ENCODE results near the gene HUNK. TPM values are rescaled to one million over a fixed set of nuclear protein-coding genes. Genes with fewer than 3 reads are reported as not detected.
A peak's percentile ranks its signal among the peaks of the same experiment; 100 is the strongest.

Gene HUNK
- total RNA-seq, 4 donors from 2014 or later: 0.42 to 3.2 (median 1.0) TPM

DNA sequence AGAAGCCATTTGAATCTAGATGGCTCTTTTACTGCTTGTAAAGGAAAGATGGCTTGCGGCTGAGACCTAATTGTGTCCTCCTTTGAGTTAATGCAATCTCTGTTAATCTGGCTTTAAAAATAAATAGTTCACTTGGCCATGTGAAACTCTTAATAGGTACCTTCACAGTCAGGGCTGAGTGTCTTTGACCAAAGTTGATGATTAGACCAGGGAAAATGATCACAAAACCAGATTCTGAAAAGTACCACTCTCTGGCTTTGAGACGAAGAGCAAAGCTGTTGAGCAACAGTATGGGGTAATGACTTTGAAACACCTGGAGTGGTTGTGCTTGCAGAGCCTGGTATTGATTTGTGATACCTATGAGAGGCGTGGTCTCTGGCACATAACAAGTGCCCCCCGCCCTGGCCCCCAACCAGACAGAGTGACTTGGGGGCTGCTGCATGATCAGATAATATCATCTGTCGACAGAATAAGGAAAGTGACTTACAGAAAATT is 4.7 kb downstream of the HUNK start:
- Histone ChIP-seq H3K27ac (replicated peaks in 1 of 4) (no peak overlapping the region), H3K9me3 (no peaks in the 10 kb centered on the region), H3K4me3 (no peak overlapping the region), H3K27me3 (peaks cover 8 to 48% (median 16%) of the 10 kb centered on the region in 4 donors), H3K36me3 (no peaks in the 10 kb centered on the region), H3K4me1 (peaks cover 13 to 52% (median 49%) of the 10 kb centered on the region in 4 donors)
- TF ChIP-seq POLR2A (IDR thresholded peaks at IDR 0.05; ENCODE audit: low read depth) (no peak), POLR2AphosphoS5 (IDR thresholded peaks at IDR 0.05) (no peak), EP300 (IDR thresholded peaks at IDR 0.05) (no peak)
- TF ChIP-seq, protein P1, sequence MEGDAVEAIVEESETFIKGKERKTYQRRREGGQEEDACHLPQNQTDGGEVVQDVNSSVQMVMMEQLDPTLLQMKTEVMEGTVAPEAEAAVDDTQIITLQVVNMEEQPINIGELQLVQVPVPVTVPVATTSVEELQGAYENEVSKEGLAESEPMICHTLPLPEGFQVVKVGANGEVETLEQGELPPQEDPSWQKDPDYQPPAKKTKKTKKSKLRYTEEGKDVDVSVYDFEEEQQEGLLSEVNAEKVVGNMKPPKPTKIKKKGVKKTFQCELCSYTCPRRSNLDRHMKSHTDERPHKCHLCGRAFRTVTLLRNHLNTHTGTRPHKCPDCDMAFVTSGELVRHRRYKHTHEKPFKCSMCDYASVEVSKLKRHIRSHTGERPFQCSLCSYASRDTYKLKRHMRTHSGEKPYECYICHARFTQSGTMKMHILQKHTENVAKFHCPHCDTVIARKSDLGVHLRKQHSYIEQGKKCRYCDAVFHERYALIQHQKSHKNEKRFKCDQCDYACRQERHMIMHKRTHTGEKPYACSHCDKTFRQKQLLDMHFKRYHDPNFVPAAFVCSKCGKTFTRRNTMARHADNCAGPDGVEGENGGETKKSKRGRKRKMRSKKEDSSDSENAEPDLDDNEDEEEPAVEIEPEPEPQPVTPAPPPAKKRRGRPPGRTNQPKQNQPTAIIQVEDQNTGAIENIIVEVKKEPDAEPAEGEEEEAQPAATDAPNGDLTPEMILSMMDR (IDR thresholded peaks at IDR 0.05): no peak
- 100% methylated on average over 5 of the region's 5 CpGs for WGBS
- intact Hi-C loops (cut with DNase I): no loop called here
- no peak for DNase-seq (ENCODE audit: extremely low spot score)

DNA sequence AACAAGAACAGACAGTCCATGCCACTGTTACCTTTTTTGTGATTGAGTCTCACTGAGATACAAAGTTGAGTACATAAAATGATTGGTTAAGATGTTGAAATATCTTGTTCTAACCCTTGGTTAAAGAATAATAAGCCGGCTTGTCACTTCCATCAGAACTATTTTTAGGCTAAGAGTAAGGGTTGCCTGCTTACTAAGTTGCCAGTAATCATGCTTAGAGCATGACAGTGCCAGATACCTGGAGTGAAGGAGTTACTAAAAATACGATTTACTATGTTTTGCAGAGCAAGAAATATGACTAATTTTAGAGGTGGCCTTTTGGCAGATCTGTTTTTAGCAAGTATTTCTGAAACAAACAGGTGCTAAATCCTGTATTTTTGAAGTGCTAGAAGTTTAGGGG is 6.0 kb downstream of the HUNK start:
- intact Hi-C loops (cut with DNase I): no loop called here
- no peaks in the 10 kb centered on the region for H3K36me3 ChIP-seq
- TF ChIP-seq POLR2AphosphoS5 (IDR thresholded peaks at IDR 0.05): peak in 1 of 2 donors; percentile 26
- no peak for TF ChIP-seq POLR2A (IDR thresholded peaks at IDR 0.05; ENCODE audit: low read depth)
- TF ChIP-seq, protein P1 (IDR thresholded peaks at IDR 0.05): no peak
- no peak for TF ChIP-seq EP300 (IDR thresholded peaks at IDR 0.05)
- peaks cover 9 to 40% (median 36%) of the 10 kb centered on the region in 4 donors for H3K4me1 ChIP-seq
- peaks cover 4 to 34% (median 9%) of the 10 kb centered on the region in 4 donors for H3K27me3 ChIP-seq
- no peak overlapping the region for H3K4me3 ChIP-seq
- peak overlapping the region in 1 of 4 donors; percentile 4 for H3K27ac ChIP-seq (replicated peaks in 1 of 4)
- no peaks in the 10 kb centered on the region for H3K9me3 ChIP-seq
- DNase-seq (ENCODE audit: extremely low spot score): no peak
- WGBS: 35% methylated on average over 2 of the region's 2 CpGs

DNA sequence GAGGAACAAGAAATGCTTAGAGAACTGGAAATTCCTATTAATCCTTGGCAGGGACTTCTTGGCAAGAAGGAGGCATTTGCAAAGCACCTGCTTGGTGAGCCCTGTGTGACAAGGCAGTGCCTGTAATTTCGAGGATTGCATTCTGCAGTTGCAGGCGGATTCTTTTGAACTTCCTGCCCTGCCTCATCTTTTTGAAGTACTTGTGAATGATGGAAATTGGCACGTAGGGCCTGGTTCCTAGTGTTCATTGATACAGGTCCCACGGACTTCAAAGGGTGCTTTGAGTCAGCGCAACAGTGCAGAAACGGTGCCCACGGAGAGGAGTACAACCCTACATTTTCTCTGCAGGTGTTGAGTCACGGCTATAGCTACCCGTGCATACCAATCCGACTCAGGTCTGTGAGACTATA is 6.4 kb downstream of the HUNK start:
- no peak for DNase-seq (ENCODE audit: extremely low spot score)
- Histone ChIP-seq H3K4me1 (peaks cover 6 to 36% (median 32%) of the 10 kb centered on the region in 4 donors), H3K36me3 (no peaks in the 10 kb centered on the region), H3K27ac (replicated peaks in 1 of 4) (peak overlapping the region in 1 of 4 donors; percentile 4), H3K4me3 (no peak overlapping the region), H3K9me3 (no peaks in the 10 kb centered on the region), H3K27me3 (peaks cover 0 to 30% (median 7%) of the 10 kb centered on the region in 4 donors)
- intact Hi-C loops (cut with DNase I): no loop called here
- 46% methylated on average over 7 of the region's 10 CpGs for WGBS
- TF ChIP-seq EP300 (IDR thresholded peaks at IDR 0.05) (no peak), POLR2AphosphoS5 (IDR thresholded peaks at IDR 0.05) (no peak), POLR2A (IDR thresholded peaks at IDR 0.05; ENCODE audit: low read depth) (no peak)
- TF ChIP-seq, protein P1 (IDR thresholded peaks at IDR 0.05): no peak

DNA sequence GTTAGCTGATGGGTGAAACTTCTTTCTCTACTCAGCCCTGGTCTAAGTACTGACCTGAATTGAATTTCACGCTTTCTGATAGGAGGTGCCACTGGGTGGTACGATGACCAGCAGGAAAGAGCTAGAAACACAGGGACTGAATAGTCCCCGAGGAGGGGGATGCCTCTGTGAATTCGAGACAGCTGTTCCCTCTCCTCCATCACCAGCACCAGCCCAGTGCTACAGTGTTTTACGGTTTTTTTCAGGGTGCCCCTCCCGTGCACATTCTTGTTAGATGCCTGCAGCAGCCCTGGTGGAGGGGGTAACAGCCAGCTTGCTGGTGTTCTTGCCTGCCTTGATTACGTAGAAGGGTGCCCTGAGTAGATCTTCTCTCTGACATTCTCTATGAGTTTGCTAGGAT is 7.1 kb downstream of the HUNK start:
- H3K27ac ChIP-seq (replicated peaks in 1 of 4): no peak overlapping the region
- H3K4me3 ChIP-seq: no peak overlapping the region
- TF ChIP-seq, protein P1 (IDR thresholded peaks at IDR 0.05): no peak
- no peak for TF ChIP-seq POLR2AphosphoS5 (IDR thresholded peaks at IDR 0.05)
- TF ChIP-seq POLR2A (IDR thresholded peaks at IDR 0.05; ENCODE audit: low read depth): no peak
- no peak for TF ChIP-seq EP300 (IDR thresholded peaks at IDR 0.05)
- H3K27me3 ChIP-seq: peaks cover 0 to 24% (median 2%) of the 10 kb centered on the region in 4 donors
- DNase-seq (ENCODE audit: extremely low spot score): no peak
- H3K9me3 ChIP-seq: no peaks in the 10 kb centered on the region
- intact Hi-C loops (cut with DNase I): no loop called here
- 83% methylated on average over 7 of the region's 7 CpGs for WGBS
- peaks cover 6 to 29% (median 25%) of the 10 kb centered on the region in 4 donors for H3K4me1 ChIP-seq
- no peaks in the 10 kb centered on the region for H3K36me3 ChIP-seq

DNA sequence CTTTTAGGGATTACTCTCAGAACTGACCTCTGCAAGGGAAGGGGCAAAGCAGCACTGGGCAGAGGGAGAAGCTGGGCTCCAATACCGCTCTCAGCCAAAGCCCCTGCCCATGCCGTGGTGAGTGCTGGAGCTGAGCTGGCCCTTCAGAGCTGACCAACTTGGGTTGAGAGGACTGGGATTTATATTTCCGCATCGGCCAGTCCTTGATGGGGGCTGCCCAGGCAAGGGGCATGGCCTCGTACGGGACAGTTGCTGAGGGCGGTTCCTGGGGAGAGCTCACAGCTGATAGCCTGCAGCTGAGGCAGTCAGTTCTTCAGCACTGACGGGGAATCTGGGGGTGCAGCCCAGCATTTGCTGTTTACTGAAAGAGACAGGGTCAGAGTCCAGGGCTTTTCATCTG is 8.0 kb downstream of the HUNK start:
- WGBS: 96% methylated on average over 8 of the region's 8 CpGs
- Histone ChIP-seq H3K27ac (replicated peaks in 1 of 4) (no peak overlapping the region), H3K9me3 (no peaks in the 10 kb centered on the region), H3K4me3 (no peak overlapping the region), H3K27me3 (peaks cover 0 to 24% (median 0%) of the 10 kb centered on the region in 4 donors), H3K36me3 (no peaks in the 10 kb centered on the region), H3K4me1 (peaks cover 6 to 20% (median 18%) of the 10 kb centered on the region in 4 donors)
- DNase-seq (ENCODE audit: extremely low spot score): no peak
- TF ChIP-seq EP300 (IDR thresholded peaks at IDR 0.05) (no peak), POLR2A (IDR thresholded peaks at IDR 0.05; ENCODE audit: low read depth) (no peak), POLR2AphosphoS5 (IDR thresholded peaks at IDR 0.05) (no peak)
- TF ChIP-seq, protein P1 (IDR thresholded peaks at IDR 0.05): no peak
- intact Hi-C loops (cut with DNase I): no loop called here
